HG02678 (cell line): ENCODE results near the gene NUP58.

Experiments
- ATAC-seq: cut with Tn5 transposase; IDR thresholded peaks from one replicate; pipeline ENCODE4 v1.9.1; 2021; ENCODE audit warnings: mild to moderate bottlenecking, moderate library complexity; ENCODE audit not compliant: unreplicated experiment

Gene NUP58

GRCh38 chr13:25301347-25302113 lies at the start of gene NUP58:
Gene NUP58 (plus strand): TSS chr13:25301625. CDS start chr13:25301774, 149 bp downstream.
- ATAC-seq = peak; percentile 99

GRCh38 chr13:25252225-25252624 lies 49.2 kb upstream of the NUP58 start:
- no peak for ATAC-seq

- no peak for ATAC-seq
Observed at GRCh38 chr13:25252752-25253151, 48.7 kb upstream of the NUP58 start.

- ATAC-seq = no peak
Observed at GRCh38 chr13:25253702-25254101, 47.7 kb upstream of the NUP58 start.

GRCh38 chr13:25262261-25262660 lies 39.2 kb upstream of the NUP58 start:
- ATAC-seq = no peak

GRCh38 chr13:25266706-25267105 lies 34.7 kb upstream of the NUP58 start:
- ATAC-seq = no peak

- ATAC-seq = no peak
Observed at GRCh38 chr13:25267715-25268114, 33.7 kb upstream of the NUP58 start.

GRCh38 chr13:25268561-25268960 lies 32.9 kb upstream of the NUP58 start:
- no peak for ATAC-seq

- no peak for ATAC-seq
Observed at GRCh38 chr13:25276748-25277147, 24.7 kb upstream of the NUP58 start.

- no peak for ATAC-seq
Observed at GRCh38 chr13:25280396-25280795, 21.0 kb upstream of the NUP58 start.

- ATAC-seq = peak; percentile 76
Observed at GRCh38 chr13:25281193-25281934, 20.1 kb upstream of the NUP58 start.

GRCh38 chr13:25281935-25282332 lies 19.5 kb upstream of the NUP58 start:
- peak; percentile 37 for ATAC-seq

GRCh38 chr13:25286308-25286968 lies 15.0 kb upstream of the NUP58 start:
- peak; percentile 14 for ATAC-seq

GRCh38 chr13:25286969-25287961 lies 14.2 kb upstream of the NUP58 start, which contains the start of gene MTMR6:
Gene MTMR6 (minus strand): TSS chr13:25287488. CDS start chr13:25287247, 241 bp downstream.
- peak; percentile 97 for ATAC-seq

GRCh38 chr13:25288966-25289365 lies 12.5 kb upstream of the NUP58 start:
- ATAC-seq = no peak

- ATAC-seq = no peak
Observed at GRCh38 chr13:25291691-25292090, 9.7 kb upstream of the NUP58 start.

GRCh38 chr13:25292301-25292700 lies 9.1 kb upstream of the NUP58 start:
- no peak for ATAC-seq

- ATAC-seq = no peak
Observed at GRCh38 chr13:25295228-25295627, 6.2 kb upstream of the NUP58 start.

- no peak for ATAC-seq
Observed at GRCh38 chr13:25295701-25296100, 5.7 kb upstream of the NUP58 start.

- ATAC-seq = peak; percentile 21
Observed at GRCh38 chr13:25300861-25301346, 521 bp upstream of the NUP58 start.
